ENCODE measurements around the gene PRKN.

Gene PRKN

GRCh38 chr6:162088091-162088490 lies 639.5 kb downstream of the PRKN start:
- DNase-seq: no peak

- DNase-seq: no peak
These were observed 642.0 kb downstream of the PRKN start for GRCh38 chr6:162085561-162085960.

DNA sequence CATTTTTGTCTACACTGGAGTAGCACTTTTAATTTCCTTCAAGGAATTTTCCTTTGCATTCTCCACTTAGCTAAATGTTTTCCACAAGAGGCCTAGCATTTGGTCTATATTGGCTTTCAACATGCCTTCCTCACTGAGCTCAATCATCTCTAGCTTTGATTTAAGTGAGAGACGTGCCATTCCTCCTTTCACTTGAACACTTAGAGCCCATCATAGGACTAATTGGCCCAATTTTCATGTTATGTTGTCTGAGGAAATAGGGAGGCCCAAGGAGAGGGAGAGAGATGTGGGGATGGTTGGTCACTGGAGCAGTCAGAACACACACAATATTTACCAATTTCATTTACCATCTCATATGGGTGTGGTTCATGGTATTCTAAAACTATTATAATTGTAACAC lies 645.0 kb downstream of the PRKN start:
- DNase-seq: no peak

- DNase-seq: no peak
These were observed 648.9 kb downstream of the PRKN start for GRCh38 chr6:162078667-162079066.

DNA sequence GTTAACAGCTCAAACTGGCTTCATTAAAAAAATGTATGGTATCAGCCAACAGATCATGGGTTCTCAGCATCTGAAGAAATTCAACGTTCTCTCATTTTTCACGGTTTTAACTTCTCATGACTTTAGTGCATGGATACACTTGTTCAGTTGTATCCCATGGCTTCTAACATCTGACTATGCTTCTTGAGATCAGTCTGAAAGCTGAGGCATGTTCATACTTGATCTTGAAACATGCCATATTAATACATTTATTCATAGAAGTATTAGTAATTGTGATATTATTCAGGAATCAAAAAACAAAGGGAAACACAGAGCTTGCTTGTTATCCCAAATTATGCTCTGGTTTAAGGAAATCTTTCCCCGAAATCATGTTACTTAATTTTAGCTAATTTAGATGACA lies 649.4 kb downstream of the PRKN start:
- DNase-seq: no peak

DNA sequence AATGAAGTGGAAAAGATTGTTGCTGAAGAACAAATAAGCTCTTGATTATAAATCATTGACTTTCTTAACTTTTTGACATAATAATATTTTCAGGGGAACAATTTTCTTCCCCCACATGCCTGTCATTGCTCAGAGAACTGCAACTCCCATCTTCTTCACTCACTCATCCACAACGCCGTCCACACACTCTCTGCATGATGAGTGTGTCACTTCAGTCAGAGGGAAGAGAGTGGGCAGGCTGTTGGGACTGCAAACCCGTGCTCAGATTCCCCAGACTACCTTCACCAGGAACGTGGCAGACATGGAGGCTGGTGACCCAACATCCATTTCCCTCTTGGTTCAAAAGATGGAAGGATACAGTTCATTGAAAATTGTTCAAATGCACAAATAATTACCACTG lies 650.8 kb downstream of the PRKN start:
- no peak for DNase-seq

DNA sequence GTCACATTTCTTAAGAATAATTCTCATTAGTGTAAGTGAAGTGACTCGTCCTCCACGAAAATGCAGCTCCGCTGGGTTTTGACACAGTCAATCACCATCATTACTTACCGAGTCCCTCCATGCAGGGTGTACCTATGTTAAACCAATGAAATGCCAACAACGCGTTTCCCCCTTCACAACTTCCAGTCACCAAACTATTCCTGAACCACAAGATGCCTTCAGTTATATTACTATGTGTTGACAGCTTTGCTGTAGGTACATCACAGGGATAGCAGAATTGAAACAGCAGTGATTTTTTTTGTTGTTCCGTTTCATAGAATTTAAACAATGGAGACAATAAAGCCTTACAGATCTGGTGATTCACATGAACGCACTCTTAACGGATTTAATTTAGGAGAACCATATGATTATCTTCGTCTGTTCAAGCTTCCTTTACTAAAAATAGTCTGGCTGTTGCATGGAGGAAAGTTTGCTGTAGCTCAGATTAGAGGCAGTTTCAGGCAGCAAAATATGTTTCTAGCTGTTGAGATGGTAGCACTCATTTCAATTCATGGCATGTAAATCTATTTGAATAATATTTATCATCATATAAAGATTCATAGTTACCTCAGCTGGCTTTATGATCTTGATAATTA lies 652.8 kb downstream of the PRKN start:
- DNase-seq: no peak

DNA sequence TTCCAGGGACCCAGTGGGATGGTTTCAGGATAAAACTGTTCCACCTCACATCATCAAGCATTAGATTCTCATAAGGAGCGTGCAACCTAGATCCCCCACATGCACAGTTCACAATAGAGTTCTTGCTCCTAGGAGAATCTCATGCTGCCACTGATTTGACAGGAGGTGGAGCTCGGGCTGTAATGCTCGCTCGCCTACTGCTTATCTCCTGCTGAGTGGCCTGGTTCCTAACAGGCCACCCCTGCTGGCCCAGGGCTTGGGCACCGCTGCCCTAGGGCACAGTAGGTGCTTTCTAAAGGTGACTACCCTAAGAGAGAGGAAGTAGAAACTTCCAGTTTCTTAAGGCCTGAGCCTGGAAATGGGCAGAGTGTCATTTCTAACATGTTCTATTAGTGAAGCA lies 656.9 kb downstream of the PRKN start:
- no peak for DNase-seq

- DNase-seq: no peak
These were observed 657.6 kb downstream of the PRKN start for GRCh38 chr6:162069995-162070394.

DNA sequence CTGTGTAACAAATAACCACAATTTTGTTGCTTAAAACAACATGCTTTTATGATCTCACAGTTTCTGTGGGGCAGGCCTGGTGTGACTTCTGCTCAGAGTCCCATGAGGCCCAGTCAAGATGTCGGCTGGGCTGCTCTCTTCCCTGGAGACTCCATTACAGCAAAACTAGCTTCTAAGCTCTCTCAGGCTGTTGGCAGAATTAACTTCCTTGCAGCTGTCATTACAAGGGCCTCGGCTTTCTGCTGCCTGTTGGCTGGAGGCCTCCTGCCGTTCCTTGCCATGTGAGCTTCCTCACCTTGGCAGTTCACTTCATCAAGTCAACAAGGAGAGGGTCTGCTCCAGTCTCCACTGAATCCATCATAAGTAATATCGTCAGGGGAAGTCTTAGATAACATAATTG lies 659.2 kb downstream of the PRKN start:
- DNase-seq: no peak

- no peak for DNase-seq
These were observed 663.9 kb downstream of the PRKN start for GRCh38 chr6:162063666-162064065.

GRCh38 chr6:162058281-162058875 lies 669.2 kb downstream of the PRKN start:
- no peak for DNase-seq

GRCh38 chr6:162056745-162057144 lies 670.8 kb downstream of the PRKN start:
- DNase-seq: no peak

DNA sequence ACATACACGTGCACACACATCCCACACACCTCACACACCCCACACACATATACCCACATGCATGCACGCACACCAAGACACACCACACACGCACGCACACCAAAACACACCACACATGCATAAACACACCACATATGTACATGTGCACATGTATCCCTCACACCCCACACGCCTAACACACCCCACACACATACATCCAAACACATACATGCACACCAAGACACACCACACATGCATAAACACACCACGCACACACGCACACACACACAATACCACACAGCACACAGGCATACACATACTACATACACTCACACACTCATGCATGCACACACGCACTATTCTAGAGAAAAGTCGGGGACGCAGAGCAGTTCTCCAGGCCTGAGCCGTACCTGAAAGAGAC lies 671.5 kb downstream of the PRKN start:
- DNase-seq: no peak

DNA sequence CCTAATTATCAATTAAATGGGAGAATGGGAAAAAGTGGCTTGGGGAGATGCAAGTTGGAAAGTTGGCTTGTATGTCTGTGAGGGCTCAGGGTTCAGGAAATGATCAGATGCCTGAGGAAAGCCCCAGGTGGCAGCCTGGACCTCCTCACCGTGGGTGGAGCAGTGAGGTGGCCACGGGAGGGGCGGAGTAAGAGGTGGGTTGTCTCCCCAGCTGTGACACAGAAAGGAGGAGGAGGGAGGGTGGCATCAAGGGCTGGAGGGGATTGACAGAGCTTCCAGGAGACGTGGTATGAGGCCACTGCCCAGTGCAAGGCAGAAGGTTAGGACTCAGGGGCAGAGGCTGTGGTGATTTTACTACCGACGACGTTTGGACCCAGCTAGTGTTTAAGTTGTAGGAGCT lies 672.2 kb downstream of the PRKN start:
- no peak for DNase-seq

- no peak for DNase-seq
These were observed 674.5 kb downstream of the PRKN start for GRCh38 chr6:162053084-162053483.

DNA sequence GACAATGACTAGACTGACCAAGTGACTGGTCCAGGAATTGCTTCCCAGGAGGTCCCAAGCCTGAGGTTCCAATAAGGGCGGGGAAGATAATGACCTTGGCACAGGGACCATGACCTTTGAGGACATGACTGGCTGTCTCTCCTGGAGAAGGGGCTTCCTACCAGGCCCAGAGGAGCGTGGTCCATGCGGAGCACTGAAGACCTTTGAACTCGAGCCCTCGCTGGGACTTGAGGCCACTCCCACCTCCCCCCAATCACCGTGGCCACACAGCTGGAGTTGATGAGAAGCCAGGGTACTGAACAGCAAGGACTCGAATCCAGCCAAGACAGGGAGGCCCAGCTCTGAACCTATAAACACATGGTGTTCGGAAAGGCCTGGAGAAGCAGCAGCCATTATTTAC lies 677.0 kb downstream of the PRKN start:
- no peak for DNase-seq

DNA sequence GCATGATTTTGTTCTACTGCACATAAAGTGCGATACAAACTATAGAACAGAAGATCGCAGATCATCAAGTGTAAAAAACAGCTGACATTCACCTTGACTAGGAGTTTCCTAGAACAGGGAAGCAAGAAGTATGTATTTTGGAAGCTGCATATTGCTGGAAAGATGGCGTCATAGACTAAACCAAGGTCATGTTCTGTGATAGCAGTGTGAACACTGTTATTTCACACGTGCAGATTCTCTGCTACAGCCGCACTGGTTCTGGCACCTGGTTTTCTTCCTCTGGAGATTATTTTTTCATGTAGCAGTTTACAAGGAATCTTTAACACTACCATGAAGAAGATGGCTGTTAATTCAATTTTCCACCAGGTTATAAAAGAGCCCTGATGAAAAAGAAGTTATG lies 681.2 kb downstream of the PRKN start:
- no peak for DNase-seq

DNA sequence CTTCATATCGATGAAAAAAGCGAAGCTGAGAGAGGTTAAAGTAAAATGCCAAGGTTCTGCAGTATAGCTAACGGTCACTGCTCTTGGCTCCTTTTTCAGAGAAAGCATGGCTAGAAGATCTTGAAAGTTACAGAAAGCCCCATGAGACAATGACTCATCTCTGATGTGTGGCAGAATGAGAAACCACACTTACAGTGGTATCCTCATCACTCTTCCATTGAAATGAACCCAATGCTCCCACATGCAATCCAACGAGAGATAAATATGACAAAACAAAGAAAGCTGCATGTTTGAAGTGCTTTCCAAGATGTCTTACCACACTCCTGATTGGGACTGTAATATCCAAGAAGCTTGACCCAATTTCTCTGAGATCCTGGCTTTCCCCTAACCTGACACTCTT lies 694.9 kb downstream of the PRKN start:
- no peak for DNase-seq

DNA sequence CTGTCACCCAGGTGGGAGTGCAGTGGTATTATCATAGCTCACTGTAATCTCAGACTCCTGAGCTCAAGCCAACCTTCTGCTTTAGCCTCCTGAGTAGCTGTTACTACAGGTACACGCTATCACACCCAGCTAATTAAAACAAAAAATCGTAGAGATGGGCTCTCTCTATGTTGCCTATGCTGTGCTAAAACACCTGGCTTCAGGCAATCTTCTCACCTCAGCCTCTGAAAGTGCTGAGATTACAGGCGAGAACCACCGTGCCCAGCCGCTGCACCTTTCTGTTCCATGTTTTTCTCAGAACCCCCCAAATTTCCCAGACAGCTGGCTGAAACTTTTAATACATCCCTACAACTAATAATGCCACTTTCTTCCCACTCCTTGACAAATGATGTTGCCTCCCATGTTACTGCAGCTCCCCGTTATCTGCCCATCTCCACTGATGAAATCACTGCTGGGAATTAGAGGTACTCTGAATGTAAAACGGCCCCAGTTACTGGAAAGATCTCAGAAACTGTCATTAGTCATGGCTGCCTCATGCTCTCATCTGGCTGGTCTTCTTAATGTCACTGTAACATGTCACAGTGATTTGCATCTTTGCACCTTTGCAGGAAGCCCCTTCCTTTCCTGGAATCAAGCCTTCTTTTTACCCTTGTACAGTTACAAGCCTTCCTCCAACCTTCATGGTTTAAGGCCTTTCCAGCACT lies 697.5 kb downstream of the PRKN start:
- no peak for DNase-seq

DNA sequence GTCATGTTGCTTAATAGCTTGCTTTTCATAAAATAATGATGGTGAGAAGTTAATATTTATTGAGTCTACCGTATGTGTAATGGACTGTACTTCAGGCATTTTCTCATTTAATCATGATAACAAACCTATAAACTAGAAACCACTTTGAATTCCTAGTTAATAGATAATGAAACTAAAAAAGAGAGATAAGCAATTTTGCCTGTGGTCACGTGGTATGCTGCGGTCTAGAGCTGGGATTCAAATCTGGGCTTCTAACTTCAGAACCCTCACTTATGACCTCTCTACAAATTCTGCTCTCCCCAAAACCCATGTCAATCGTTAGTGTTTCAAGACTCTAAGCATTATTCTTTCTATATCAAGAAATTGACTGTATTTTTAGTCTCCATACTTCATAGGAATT lies 700.7 kb downstream of the PRKN start:
- no peak for DNase-seq

- DNase-seq: no peak
These were observed 701.5 kb downstream of the PRKN start for GRCh38 chr6:162026031-162026430.

GRCh38 chr6:162019349-162019748 lies 708.2 kb downstream of the PRKN start:
- no peak for DNase-seq

- DNase-seq: no peak
These were observed 710.0 kb downstream of the PRKN start for GRCh38 chr6:162017536-162017935.
